CD4-positive, alpha-beta T cell (primary cell): Measurements from ENCODE around the gene SUPT3H. TPM values are rescaled to one million over a fixed set of nuclear protein-coding genes. Genes with fewer than 3 reads are reported as not detected.
"Not testable (repeated sequence)": the region's sequence is repeated elsewhere in the genome, so short reads cannot be mapped to it uniquely, and the experiment has no call there.

Source experiments
- ATAC-seq: fragments of 200-7000 bp; cut with Tn5 transposase; one replicate; pipeline ENCODE4 v1.10.0; 2022; ENCODE audit warnings: mild to moderate bottlenecking; ENCODE audit not compliant: poor library complexity
- CTCF ChIA-PET: fragments of 350-600 bp; sonication (Branson Sonifier 250); formaldehyde crosslinking; loops from one replicate; lab custom pipeline; 2021; ENCODE audit warnings: antibody characterized with exemption, inconsistent platforms; lab: Charles Lee
- POLR2A ChIA-PET: fragments of 350-600 bp; sonication (Branson Sonifier 250); formaldehyde crosslinking; loops from one replicate; lab custom pipeline; 2021; ENCODE audit warnings: antibody characterized with exemption, inconsistent platforms; lab: Charles Lee
- DNase-seq, 14 experiments: peaks; one replicate each; pipeline ENCODE4 v3.0.0-alpha.2; 2013 to 2020; ENCODE audit warnings: mixed read lengths in 2 of 14
- H3K27ac ChIP-seq, 2 donors: one replicate each; pipeline versions ENCODE4 v1.5.1 to v1.7.0; 2013; ENCODE audit warnings: low read length in 2 of 2, low read depth in 1 of 2, mild to moderate bottlenecking in 1 of 2
- H3K27me3 ChIP-seq, 2 experiments: 1 replicate in 1 of 2; 2 replicates in 1 of 2; pipeline versions ENCODE4 v1.6.1 to v1.7.0; 2013; ENCODE audit warnings: low read length in 2 of 2, control low read depth in 1 of 2, mild to moderate bottlenecking in 1 of 2, moderate library complexity in 1 of 2; ENCODE audit not compliant: insufficient read depth in 2 of 2, control insufficient read depth in 1 of 2
- H3K36me3 ChIP-seq: one replicate; pipeline ENCODE4 v1.6.1; 2013; ENCODE audit warnings: low read length, control low read depth; ENCODE audit not compliant: insufficient read depth
- H3K4me1 ChIP-seq: one replicate; pipeline ENCODE4 v1.6.1; 2013; ENCODE audit warnings: low read length, control low read depth; ENCODE audit not compliant: insufficient read depth
- H3K4me3 ChIP-seq: one replicate; pipeline ENCODE4 v1.5.1; 2013; ENCODE audit warnings: mild to moderate bottlenecking, low read length, moderate library complexity
- H3K9me3 ChIP-seq, 2 experiments: 1 replicate in 1 of 2; 2 replicates in 1 of 2; pipeline versions ENCODE4 v1.6.1 to v1.7.0; 2013; ENCODE audit warnings: low read length in 2 of 2, mild to moderate bottlenecking in 2 of 2, control low read depth in 1 of 2, moderate library complexity in 1 of 2; ENCODE audit not compliant: control insufficient read depth in 1 of 2, insufficient read depth in 1 of 2
- H3K27ac Mint-ChIP-seq: one replicate; pipeline ENCODE4 v1.8.0; 2020; ENCODE audit warnings: mixed read lengths
- H3K27me3 Mint-ChIP-seq: one replicate; pipeline ENCODE4 v1.8.0; 2021; ENCODE audit warnings: mixed read lengths
- H3K36me3 Mint-ChIP-seq: one replicate; pipeline ENCODE4 v1.8.0; 2021; ENCODE audit warnings: low read depth, mixed read lengths
- H3K4me1 Mint-ChIP-seq: one replicate; pipeline ENCODE4 v1.8.0; 2021; ENCODE audit warnings: low read depth, mixed read lengths
- H3K4me3 Mint-ChIP-seq: one replicate; pipeline ENCODE4 v1.8.0; 2020; ENCODE audit warnings: mild to moderate bottlenecking, mixed read lengths
- H3K9me3 Mint-ChIP-seq: one replicate; pipeline ENCODE4 v1.8.0; 2020; ENCODE audit warnings: mixed read lengths
- intact Hi-C, 2 experiments: fragments of 100-400 bp; cut with DNase I in 1 of 2; cut with micrococcal nuclease in 1 of 2; formaldehyde crosslinking; loops; one replicate each; pipeline versions ENCODE4 v1.15.1 to v1.9.0; 2023 to 2025; cut with DNase I, micrococcal nuclease
- total RNA-seq, 174 experiments: library from RNA in 2 of 174; stranded (reverse) in 2 of 174; gene quantifications; one replicate each; pipeline ENCODE4 v1.2.3 and lab custom pipeline; 2021 to 2026
- TF ChIP-seq, protein P1 (sequence below): fragments of 200-600 bp; IDR thresholded peaks from one replicate; pipeline ENCODE4 v1.8.0; 2022; ENCODE audit warnings: antibody characterized with exemption, mild to moderate bottlenecking

SUPT3H gene
- total RNA-seq, 2 experiments from 2014 or later: 8.9 to 10.5 TPM

DNA sequence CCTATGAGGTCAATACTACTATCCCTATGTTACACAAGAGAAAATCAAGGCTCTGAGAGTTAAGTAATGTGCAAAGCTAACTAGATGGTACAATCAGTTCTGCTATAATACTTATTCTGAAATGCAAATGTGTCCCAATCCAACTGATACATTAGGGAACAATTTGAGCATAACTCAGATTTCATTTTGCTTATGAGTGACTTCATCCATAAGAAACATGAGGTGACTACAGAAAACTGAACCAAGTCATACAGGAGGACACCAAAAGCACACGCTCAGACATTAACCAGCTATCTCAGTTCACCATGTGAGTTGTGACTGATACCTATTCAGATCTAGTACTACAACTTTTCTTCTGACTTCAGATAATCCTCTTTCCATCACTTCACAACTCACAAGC, 229.5 kb downstream of the SUPT3H start:
- Mint-ChIP-seq H3K27ac (no peak overlapping the region), H3K9me3 (peaks cover 15% of the 10 kb centered on the region), H3K27me3 (no peaks in the 10 kb centered on the region), H3K4me3 (no peak overlapping the region), H3K36me3 (peaks cover 8% of the 10 kb centered on the region), H3K4me1 (no peaks in the 10 kb centered on the region)
- Histone ChIP-seq H3K27ac (no peak overlapping the region), H3K9me3 (no peaks in the 10 kb centered on the region), H3K4me1 (no peaks in the 10 kb centered on the region), H3K27me3 (no peaks in the 10 kb centered on the region), H3K4me3 (no peak overlapping the region), H3K36me3 (no peaks in the 10 kb centered on the region)
- ChIA-PET CTCF (no interaction called here), POLR2A (no interaction called here)
- intact Hi-C loops: no loop called here
- ATAC-seq (no peak), DNase-seq (no peak)
- TF ChIP-seq, protein P1, sequence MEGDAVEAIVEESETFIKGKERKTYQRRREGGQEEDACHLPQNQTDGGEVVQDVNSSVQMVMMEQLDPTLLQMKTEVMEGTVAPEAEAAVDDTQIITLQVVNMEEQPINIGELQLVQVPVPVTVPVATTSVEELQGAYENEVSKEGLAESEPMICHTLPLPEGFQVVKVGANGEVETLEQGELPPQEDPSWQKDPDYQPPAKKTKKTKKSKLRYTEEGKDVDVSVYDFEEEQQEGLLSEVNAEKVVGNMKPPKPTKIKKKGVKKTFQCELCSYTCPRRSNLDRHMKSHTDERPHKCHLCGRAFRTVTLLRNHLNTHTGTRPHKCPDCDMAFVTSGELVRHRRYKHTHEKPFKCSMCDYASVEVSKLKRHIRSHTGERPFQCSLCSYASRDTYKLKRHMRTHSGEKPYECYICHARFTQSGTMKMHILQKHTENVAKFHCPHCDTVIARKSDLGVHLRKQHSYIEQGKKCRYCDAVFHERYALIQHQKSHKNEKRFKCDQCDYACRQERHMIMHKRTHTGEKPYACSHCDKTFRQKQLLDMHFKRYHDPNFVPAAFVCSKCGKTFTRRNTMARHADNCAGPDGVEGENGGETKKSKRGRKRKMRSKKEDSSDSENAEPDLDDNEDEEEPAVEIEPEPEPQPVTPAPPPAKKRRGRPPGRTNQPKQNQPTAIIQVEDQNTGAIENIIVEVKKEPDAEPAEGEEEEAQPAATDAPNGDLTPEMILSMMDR: no peak

DNA sequence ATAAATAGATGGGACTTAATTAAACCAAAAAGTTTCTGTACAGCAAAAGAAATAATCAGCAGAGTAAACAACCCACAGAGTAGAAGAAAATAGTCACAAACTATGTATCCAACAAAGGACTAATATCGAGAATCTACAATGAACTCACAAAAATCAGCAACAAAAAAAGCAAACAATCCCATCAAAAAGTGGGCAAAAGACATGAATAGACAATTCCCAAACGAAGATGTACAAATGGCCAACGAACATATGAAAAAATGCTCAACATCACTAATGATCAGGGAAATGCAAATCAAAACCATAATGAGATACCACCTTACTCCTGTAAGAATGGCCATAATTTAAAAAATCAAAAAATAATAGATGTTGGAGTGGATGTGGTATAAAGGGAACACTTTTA, 232.1 kb downstream of the SUPT3H start:
- H3K4me1 ChIP-seq, H3K27ac Mint-ChIP-seq, H3K36me3 ChIP-seq, H3K4me3 Mint-ChIP-seq, H3K27ac ChIP-seq, DNase-seq, H3K4me1 Mint-ChIP-seq, H3K27me3 Mint-ChIP-seq, CTCF ChIA-PET, H3K4me3 ChIP-seq, ATAC-seq, intact Hi-C loops, H3K9me3 ChIP-seq, H3K27me3 ChIP-seq, POLR2A ChIA-PET: not testable (repeated sequence)
- Mint-ChIP-seq H3K9me3 (peaks cover 21% of the 10 kb centered on the region), H3K36me3 (peaks cover 16% of the 10 kb centered on the region)

DNA sequence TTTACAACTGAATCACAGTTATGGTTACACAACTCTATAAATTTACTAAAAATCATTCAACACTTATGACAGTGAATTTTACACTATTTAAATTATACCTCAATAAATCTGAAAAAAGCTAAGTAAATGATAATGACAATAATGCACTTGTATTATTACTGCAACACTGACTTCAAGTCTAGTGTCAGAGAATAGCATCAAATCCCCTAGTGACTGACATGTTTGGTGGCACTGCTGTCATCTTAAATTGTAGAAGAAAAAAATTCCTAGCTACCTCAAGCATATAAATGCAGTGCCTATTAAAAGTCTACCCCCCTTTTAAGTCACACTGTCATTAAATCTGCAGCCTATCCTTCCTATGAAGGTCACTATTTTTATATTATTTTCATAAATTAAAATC, 239.0 kb downstream of the SUPT3H start:
- DNase-seq: no peak
- H3K36me3 ChIP-seq: no peaks in the 10 kb centered on the region
- no peak for ATAC-seq
- Mint-ChIP-seq H3K9me3 (peaks cover 19% of the 10 kb centered on the region), H3K27ac (no peak overlapping the region), H3K4me3 (no peak overlapping the region), H3K36me3 (peaks cover 39% of the 10 kb centered on the region), H3K27me3 (no peaks in the 10 kb centered on the region), H3K4me1 (no peaks in the 10 kb centered on the region)
- H3K4me3 ChIP-seq: no peak overlapping the region
- TF ChIP-seq, protein P1: no peak
- no peak overlapping the region for H3K27ac ChIP-seq
- no peaks in the 10 kb centered on the region for H3K27me3 ChIP-seq
- intact Hi-C loops: no loop called here
- ChIA-PET POLR2A (no interaction called here), CTCF (interaction anchor here (1.5 kb wide), 1 partner anchor 11 kb away, joined by 3 read pairs; no protein-coding TSS in a partner anchor)
- peaks cover 13 to 14% of the 10 kb centered on the region in 2 experiments for H3K9me3 ChIP-seq
- no peaks in the 10 kb centered on the region for H3K4me1 ChIP-seq

DNA sequence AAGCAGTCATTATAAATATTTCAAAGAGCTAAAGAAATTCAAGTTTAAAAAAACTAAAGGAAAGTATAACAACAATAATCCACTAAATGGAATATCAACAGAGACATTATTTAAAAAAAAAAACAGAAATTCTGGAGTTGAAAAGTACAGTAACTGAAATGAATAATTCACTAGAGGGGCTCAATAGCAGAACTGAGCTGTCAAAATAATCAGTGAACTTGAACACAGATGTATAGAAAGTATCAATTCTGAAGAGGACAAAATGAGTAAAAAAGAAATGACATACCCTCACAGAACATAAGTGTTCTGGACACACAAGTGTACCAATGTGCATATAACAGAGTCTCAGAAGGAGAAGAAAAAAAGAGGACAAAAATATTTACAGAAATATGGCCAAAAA, 241.2 kb downstream of the SUPT3H start:
- ChIA-PET CTCF (no interaction called here), POLR2A (no interaction called here)
- Histone ChIP-seq H3K4me1 (no peaks in the 10 kb centered on the region), H3K9me3 (peaks cover 7 to 14% of the 10 kb centered on the region in 2 experiments), H3K27ac (no peak overlapping the region), H3K27me3 (no peaks in the 10 kb centered on the region), H3K4me3 (no peak overlapping the region), H3K36me3 (no peaks in the 10 kb centered on the region)
- intact Hi-C loops: no loop called here
- no peak for DNase-seq
- Mint-ChIP-seq H3K9me3 (peaks cover 14% of the 10 kb centered on the region), H3K36me3 (peaks cover 32% of the 10 kb centered on the region), H3K4me3 (no peak overlapping the region), H3K27ac (no peak overlapping the region), H3K4me1 (no peaks in the 10 kb centered on the region), H3K27me3 (no peaks in the 10 kb centered on the region)
- ATAC-seq: no peak
- TF ChIP-seq, protein P1: no peak
